GM12878 (cell line): Measurements from ENCODE around the gene XIAP. TPM values are rescaled to one million over a fixed set of nuclear protein-coding genes. Genes with fewer than 3 reads are reported as not detected.
"Not testable (repeated sequence)": the region's sequence is repeated elsewhere in the genome, so short reads cannot be mapped to it uniquely, and the experiment has no call there.

ENCODE experiments used
- ATAC-seq: fragments of 200-7000 bp; cut with Tn5 transposase; 3 replicates; pipeline ENCODE4 v1.9.1; 2020; ENCODE audit warnings: mild to moderate bottlenecking, moderate library complexity
- BruUV-seq: library from RNA; stranded (reverse); fragments of 400-500 nt; replicated peaks from 2 replicates; lab custom pipeline; 2021; lab: Mats Ljungman, UMichigan
- CTCF ChIA-PET: fragments of 300-600 bp; sonication (Branson Sonifier 250); formaldehyde crosslinking; extraction: SDS; loops from one replicate; lab custom pipeline; 2021; ENCODE audit warnings: inconsistent platforms; lab: Yijun Ruan, JAX
- POLR2A ChIA-PET: fragments of 350-600 bp; formaldehyde crosslinking; extraction: SDS; loops from one replicate; lab custom pipeline; 2021; ENCODE audit warnings: inconsistent platforms; lab: Charles Lee
- RAD21 ChIA-PET: fragments of 300-600 bp; sonication (Branson Sonifier 250); formaldehyde crosslinking; loops from one replicate; lab custom pipeline; 2023; ENCODE audit warnings: antibody characterized with exemption; ENCODE audit not compliant: unreplicated experiment; lab: Charles Lee
- SMC1A ChIA-PET: fragments of 300-600 bp; sonication (Branson Sonifier 250); formaldehyde crosslinking; loops from one replicate; lab custom pipeline; 2023; ENCODE audit not compliant: unreplicated experiment, uncharacterized antibody; lab: Charles Lee
- DNase-seq: peaks from one replicate; pipeline ENCODE4 v3.0.0-alpha.2; 2011; ENCODE audit warnings: low read depth, low spot score
- FAIRE-seq: peaks from 3 replicates; lab custom pipeline; 2011; peaks lifted over from hg19 to GRCh38; lab: Jason Lieb, UNC
- H2AFZ ChIP-seq: 2 replicates; pipeline ENCODE4 v1.6.0; 2011; ENCODE audit warnings: low read depth, low read length, control low read depth; ENCODE audit not compliant: control insufficient read depth
- H3K27ac ChIP-seq: 2 replicates; pipeline ENCODE4 v1.5.1; 2011; ENCODE audit warnings: control low read depth; ENCODE audit not compliant: control insufficient read depth, insufficient read depth
- H3K27me3 ChIP-seq, 2 experiments: replicated peaks in 1 of 2; 2 replicates each; pipeline versions ENCODE4 v1.6.0 to v1.6.1; 2011; ENCODE audit warnings: low read length in 1 of 2; ENCODE audit not compliant: control insufficient read depth in 2 of 2, insufficient read depth in 2 of 2
- H3K36me3 ChIP-seq, 2 experiments: 2 replicates each; pipeline ENCODE4 v1.5.1; 2011; ENCODE audit warnings: low read length in 1 of 2; ENCODE audit not compliant: control insufficient read depth in 2 of 2, insufficient read depth in 2 of 2
- H3K4me1 ChIP-seq: 2 replicates; pipeline ENCODE4 v1.6.1; 2011; ENCODE audit warnings: mild to moderate bottlenecking, low read length, moderate library complexity, mixed read lengths; ENCODE audit not compliant: control insufficient read depth, insufficient read depth
- H3K4me2 ChIP-seq: 2 replicates; pipeline ENCODE4 v1.6.0; 2011; ENCODE audit warnings: control low read depth; ENCODE audit not compliant: control insufficient read depth, insufficient read depth
- H3K4me3 ChIP-seq: fragments of 200-600 bp; sonication (generic); 2 replicates; pipeline ENCODE4 v1.5.1; 2016
- H3K79me2 ChIP-seq: 2 replicates; pipeline ENCODE4 v1.6.0; 2011; ENCODE audit warnings: low read length; ENCODE audit not compliant: control insufficient read depth, insufficient read depth
- H3K9ac ChIP-seq: 2 replicates; pipeline ENCODE4 v1.8.0; 2011; ENCODE audit warnings: low read length, control low read depth, mixed read lengths; ENCODE audit not compliant: control insufficient read depth, insufficient read depth
- H3K9me3 ChIP-seq: replicated peaks from 3 replicates; pipeline ENCODE4 v1.5.1; 2011; ENCODE audit warnings: mild to moderate bottlenecking, low read length; ENCODE audit not compliant: control insufficient read depth, insufficient read depth
- H4K20me1 ChIP-seq: 2 replicates; pipeline ENCODE4 v1.6.0; 2011; ENCODE audit not compliant: control insufficient read depth, insufficient read depth
- ATF3 ChIP-seq: IDR thresholded peaks from 2 replicates; pipeline ENCODE4 v1.6.1; 2011; ENCODE audit warnings: low read depth, mild to moderate bottlenecking, low read length, moderate library complexity, borderline replicate concordance; ENCODE audit errors: extremely low read depth
- GATAD2B ChIP-seq: fragments of 450-650 bp; conservative IDR thresholded peaks from 2 replicates; pipeline ENCODE4 v1.6.1; 2017; ENCODE audit warnings: low read depth, mild to moderate bottlenecking, moderate library complexity
- IKZF2 ChIP-seq, 2 experiments: fragments of 450-650 bp; IDR thresholded peaks; 2 replicates each; pipeline ENCODE4 v1.6.1; 2017; ENCODE audit warnings: mild to moderate bottlenecking in 2 of 2, moderate library complexity in 2 of 2
- KDM1A ChIP-seq: fragments of 200-600 bp; sonication (generic); IDR thresholded peaks from 2 replicates; pipeline ENCODE4 v1.6.1; 2016; ENCODE audit warnings: borderline replicate concordance
- NR2C1 ChIP-seq: fragments of 450-650 bp; IDR thresholded peaks from 2 replicates; pipeline ENCODE4 v1.6.1; 2017; ENCODE audit warnings: antibody characterized with exemption, mild to moderate bottlenecking, moderate library complexity
- PKNOX1 ChIP-seq: fragments of 450-650 bp; IDR thresholded peaks from 2 replicates; pipeline ENCODE4 v1.6.1; 2016; ENCODE audit warnings: mild to moderate bottlenecking
- POLR2A ChIP-seq: IDR thresholded peaks from 2 replicates; pipeline ENCODE4 v1.6.1; 2011; ENCODE audit warnings: low read depth, mild to moderate bottlenecking, low read length
- SMAD5 ChIP-seq: IDR thresholded peaks from 2 replicates; pipeline ENCODE4 v1.6.1; 2016; ENCODE audit warnings: antibody characterized with exemption, low read depth
- STAT3 ChIP-seq: IDR thresholded peaks from 2 replicates; pipeline ENCODE4 v1.6.1; 2011; ENCODE audit warnings: low read depth, low read length, improper control_type of control experiment
- SUPT20H ChIP-seq: IDR thresholded peaks from 2 replicates; pipeline ENCODE4 v1.6.1; 2011; ENCODE audit warnings: low read depth, mild to moderate bottlenecking, low read length, moderate library complexity, borderline replicate concordance; ENCODE audit not compliant: control insufficient read depth
- SUZ12 ChIP-seq: fragments of 200-600 bp; sonication (generic); IDR thresholded peaks from one replicate; pipeline ENCODE4 v1.6.1; 2018; ENCODE audit warnings: antibody characterized with exemption, mild to moderate bottlenecking; ENCODE audit not compliant: unreplicated experiment
- TAF1 ChIP-seq: IDR thresholded peaks from 2 replicates; pipeline ENCODE4 v1.6.1; 2011; ENCODE audit warnings: mild to moderate bottlenecking, low read depth, low read length, borderline replicate concordance
- WGBS: methylation state at CpG from one replicate; pipeline ENCODE4 v1.1.6; 2016; ENCODE audit warnings: low lambda C conversion rate; ENCODE audit not compliant: insufficient replicate concordance, insufficient coverage; ENCODE audit errors: missing lambda C conversion rate; 5-methylcytosine and 5-hydroxymethylcytosine counted together
- in situ Hi-C: fragments of 300-500 bp; cut with MboI; formaldehyde crosslinking; loops from 9 replicates; pipeline ENCODE4 v1.14.3; 2018; ENCODE audit warnings: mixed read lengths
- intact Hi-C: fragments of 100-400 bp; cut with micrococcal nuclease; formaldehyde crosslinking; loops from one replicate; pipeline ENCODE4 v1.14.2; 2022; ENCODE audit not compliant: unreplicated experiment
- polyA plus RNA-seq, 11 experiments: library from polyadenylated mRNA; depleted of rRNA in 4 of 11; unstranded in 6 of 11; stranded (reverse) in 5 of 11; fragments of >200 nt; fragmentation: Nextera tagmentation in 4 of 11; fragmentation: Illumina TruSeq in 1 of 11; extraction: Ambion mirVana in 4 of 11; extraction: Trizol in 1 of 11; gene quantifications; 1 replicate in 1 of 11; 2 replicates in 10 of 11; pipeline versions ENCODE4 v1.2.1 to v1.2.3, GENCODE V29; 2011 to 2016; ENCODE audit warnings: inconsistent platforms in 2 of 11, missing spikeins in 2 of 11, low read depth in 1 of 11
- total RNA-seq, 4 experiments: library from RNA; depleted of rRNA in 3 of 4; stranded (reverse); fragments of >200 nt in 3 of 4; fragmentation: Illumina TruSeq in 1 of 4; extraction: Trizol in 1 of 4; gene quantifications; 2 replicates each; pipeline versions ENCODE4 v1.2.1 to v1.2.3, GENCODE V29; 2013 to 2021
- TF ChIP-seq, protein P1 (sequence below): IDR thresholded peaks from 2 replicates; pipeline ENCODE4 v1.6.1; 2011; ENCODE audit warnings: mild to moderate bottlenecking, low read depth, low read length, moderate library complexity; ENCODE audit not compliant: insufficient replicate concordance

The XIAP gene
- total and polyA plus RNA-seq, 10 of the 15 experiments (the other 5 are each of a cell fraction or from before 2014, with no cell fraction given) = 3.3 to 21.1 (median 14.5) TPM

- ChIA-PET RAD21 (no interaction called here), SMC1A (interaction anchor here (0.8 kb wide), 1 partner anchor 66 kb away, joined by 4 read pairs; no protein-coding TSS in a partner anchor), CTCF (interaction anchor here (0.5 to 1.7 kb wide), 3 partner anchors 13 to 122 kb away, joined by 3 to 4 read pairs (median 3); no protein-coding TSS in a partner anchor), POLR2A (no interaction called here)
- Histone ChIP-seq H2AFZ (no peak overlapping the region), H3K27ac (no peak overlapping the region), H3K4me2 (no peak overlapping the region), H3K4me3 (no peak overlapping the region), H4K20me1 (no peaks in the 10 kb centered on the region), H3K79me2 (no peaks in the 10 kb centered on the region), H3K27me3 (no peaks in the 10 kb centered on the region), H3K9ac (no peak overlapping the region), H3K4me1 (no peaks in the 10 kb centered on the region), H3K9me3 (no peaks in the 10 kb centered on the region), H3K36me3 (no peaks in the 10 kb centered on the region; a peak in 1 of 4 replicates)
- in situ Hi-C loops = no loop called here
- 51% methylated on average over 3 of the region's 3 CpGs for WGBS
- no peak for TF ChIP-seq KDM1A
- TF ChIP-seq POLR2A = no peak
- TF ChIP-seq TAF1 = no peak
- TF ChIP-seq GATAD2B = no peak
- TF ChIP-seq ATF3 = no peak
- TF ChIP-seq SUZ12 = no peak
- no peak for TF ChIP-seq PKNOX1
- no peak for TF ChIP-seq IKZF2 (IDR thresholded peaks at IDR 0.05)
- TF ChIP-seq, protein P1, sequence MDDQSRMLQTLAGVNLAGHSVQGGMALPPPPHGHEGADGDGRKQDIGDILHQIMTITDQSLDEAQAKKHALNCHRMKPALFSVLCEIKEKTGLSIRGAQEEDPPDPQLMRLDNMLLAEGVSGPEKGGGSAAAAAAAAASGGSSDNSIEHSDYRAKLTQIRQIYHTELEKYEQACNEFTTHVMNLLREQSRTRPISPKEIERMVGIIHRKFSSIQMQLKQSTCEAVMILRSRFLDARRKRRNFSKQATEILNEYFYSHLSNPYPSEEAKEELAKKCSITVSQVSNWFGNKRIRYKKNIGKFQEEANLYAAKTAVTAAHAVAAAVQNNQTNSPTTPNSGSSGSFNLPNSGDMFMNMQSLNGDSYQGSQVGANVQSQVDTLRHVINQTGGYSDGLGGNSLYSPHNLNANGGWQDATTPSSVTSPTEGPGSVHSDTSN = no peak
- no peak for TF ChIP-seq SMAD5
- no peak for TF ChIP-seq SUPT20H
- no peak for TF ChIP-seq NR2C1
- no peak for TF ChIP-seq STAT3
- FAIRE-seq (no peak), DNase-seq (no peak), ATAC-seq (no peak)
- no TSS peak for BruUV-seq
- intact Hi-C loops = no loop called here
Observed at GRCh38 chrX:123899701-123900100, 39.8 kb downstream of the XIAP start.

- H3K4me1 ChIP-seq, DNase-seq, H3K9ac ChIP-seq, BruUV-seq, FAIRE-seq, H2AFZ ChIP-seq, H4K20me1 ChIP-seq, intact Hi-C loops, RAD21 ChIA-PET, H3K36me3 ChIP-seq, H3K4me3 ChIP-seq, H3K4me2 ChIP-seq, POLR2A ChIA-PET, H3K79me2 ChIP-seq, SMC1A ChIA-PET, H3K27me3 ChIP-seq, H3K9me3 ChIP-seq, in situ Hi-C loops, ATAC-seq, H3K27ac ChIP-seq: not testable (repeated sequence)
- WGBS = 84% methylated on average over 7 of the region's 7 CpGs
- CTCF ChIA-PET = interaction anchor here (1.3 to 1.6 kb wide), 2 partner anchors 9 to 70 kb away, joined by 3 to 5 read pairs; no protein-coding TSS in a partner anchor
Observed at GRCh38 chrX:123903261-123903660, 43.4 kb downstream of the XIAP start.
